Measurements from ENCODE around the gene CS. TPM values are rescaled to one million over a fixed set of nuclear protein-coding genes. Genes with fewer than 3 reads are reported as not detected.
"Not testable (repeated sequence)": the region's sequence is repeated elsewhere in the genome, so short reads cannot be mapped to it uniquely, and the experiment has no call there.

The CS gene
- total RNA-seq, 4 donors from 2014 or later = 126 to 175 (median 133) TPM

- Histone ChIP-seq H3K36me3 (peaks cover 11 to 27% (median 11%) of the 10 kb centered on the region in 3 donors), H3K9me3 (no peaks in the 10 kb centered on the region), H3K4me1 (peaks cover 7 to 18% (median 9%) of the 10 kb centered on the region in 3 donors), H3K27me3 (no peaks in the 10 kb centered on the region), H3K4me3 (no peak overlapping the region), H3K27ac (no peak overlapping the region)
- WGBS, 2 donors = 76 to 91% methylated on average over 7 of the region's 7 CpGs
- TF ChIP-seq CTCF (IDR thresholded peaks at IDR 0.05) (no peak), POLR2A (IDR thresholded peaks at IDR 0.05) (no peak)
- intact Hi-C loops (cut with DNase I) = no loop called here
- DNase-seq = no peak
Observed at GRCh38 chr12:56330936-56331490, 30.9 kb upstream of the CS start.

DNA sequence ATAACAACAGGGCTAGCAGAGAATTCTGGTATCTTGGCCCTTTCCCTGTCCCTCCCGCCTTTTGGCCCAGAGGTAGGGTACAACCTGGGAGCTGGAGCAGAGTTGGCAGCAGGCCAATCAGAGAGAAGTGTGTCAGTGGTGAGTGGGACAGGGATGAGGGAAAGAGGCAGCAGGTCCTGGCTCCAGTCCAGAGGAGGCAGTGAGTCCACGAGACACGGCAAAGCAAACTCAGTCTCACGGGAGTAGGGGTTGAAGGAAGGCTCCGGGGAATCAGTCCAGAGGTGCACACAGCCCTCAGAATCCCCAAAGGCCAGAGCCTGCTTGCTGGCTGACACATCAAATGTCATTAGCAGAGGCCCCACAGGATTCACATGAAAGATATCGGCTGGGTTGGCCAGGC, 26.4 kb upstream of the CS start:
- no peak for DNase-seq

GRCh38 chr12:56326126-56326525, 26.0 kb upstream of the CS start:
- no peaks in the 10 kb centered on the region for H3K9me3 ChIP-seq
- no peaks in the 10 kb centered on the region for H3K27me3 ChIP-seq
- TF ChIP-seq CTCF (IDR thresholded peaks at IDR 0.05) (no peak), POLR2A (IDR thresholded peaks at IDR 0.05) (no peak)
- no peaks in the 10 kb centered on the region for H3K4me1 ChIP-seq
- no peak for DNase-seq
- H3K4me3 ChIP-seq = no peak overlapping the region
- H3K27ac ChIP-seq = no peak overlapping the region
- 93 to 95% methylated on average over 6 to 8 of the region's 8 CpGs for WGBS, 2 donors
- intact Hi-C loops (cut with DNase I) = loop anchor here (10.0 kb wide), 1 partner anchor 129 kb away; the partner anchor contains the start of gene MIP
- H3K36me3 ChIP-seq = peaks cover 12 to 76% (median 35%) of the 10 kb centered on the region in 3 donors

More for the DNA sequence above, 26.4 kb upstream of the CS start:
- no peaks in the 10 kb centered on the region for H3K4me1 ChIP-seq
- intact Hi-C loops (cut with DNase I) = loop anchor here (10.0 kb wide), 1 partner anchor 128 kb away; the partner anchor contains the start of gene MIP
- 82 to 97% methylated on average over 4 to 6 of the region's 6 CpGs for WGBS, 2 donors
- H3K9me3 ChIP-seq = no peaks in the 10 kb centered on the region
- H3K27me3 ChIP-seq = no peaks in the 10 kb centered on the region
- TF ChIP-seq CTCF (IDR thresholded peaks at IDR 0.05) (no peak), POLR2A (IDR thresholded peaks at IDR 0.05) (no peak)
- H3K36me3 ChIP-seq = peaks cover 12 to 72% (median 35%) of the 10 kb centered on the region in 3 donors
- no peak overlapping the region for H3K4me3 ChIP-seq
- H3K27ac ChIP-seq = no peak overlapping the region

DNA sequence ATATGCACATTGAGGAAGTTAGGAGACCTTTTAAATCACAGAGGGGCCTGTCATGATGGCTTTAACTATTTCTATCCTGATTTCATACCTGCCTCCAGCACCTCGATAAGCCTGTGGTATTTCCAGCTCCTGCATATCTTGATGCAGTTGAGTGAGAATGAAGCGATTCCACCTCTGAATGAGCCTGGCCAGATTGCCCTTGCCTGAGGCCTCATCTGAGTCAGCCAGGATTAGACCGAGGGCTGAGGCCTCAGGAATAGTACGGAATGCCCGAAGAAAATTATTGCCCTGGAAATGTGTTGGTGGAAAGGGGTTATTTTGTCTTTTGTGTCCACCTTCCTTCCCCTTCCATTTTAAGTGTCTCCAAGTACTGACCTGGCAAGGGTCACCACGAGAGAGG, 24.1 kb upstream of the CS start:
- no peak overlapping the region for H3K4me3 ChIP-seq
- H3K4me1 ChIP-seq = no peaks in the 10 kb centered on the region
- TF ChIP-seq CTCF (IDR thresholded peaks at IDR 0.05) = no peak
- no peak for TF ChIP-seq POLR2A (IDR thresholded peaks at IDR 0.05)
- no peaks in the 10 kb centered on the region for H3K9me3 ChIP-seq
- WGBS, 2 donors = 81 to 91% methylated on average over 4 to 6 of the region's 6 CpGs
- peaks cover 12 to 95% (median 35%) of the 10 kb centered on the region in 3 donors for H3K36me3 ChIP-seq
- H3K27me3 ChIP-seq = no peaks in the 10 kb centered on the region
- H3K27ac ChIP-seq = no peak overlapping the region
- no peak for DNase-seq
- intact Hi-C loops (cut with DNase I) = loop anchor here (10.0 kb wide), 1 partner anchor 131 kb away; the partner anchor contains the start of gene MIP

DNA sequence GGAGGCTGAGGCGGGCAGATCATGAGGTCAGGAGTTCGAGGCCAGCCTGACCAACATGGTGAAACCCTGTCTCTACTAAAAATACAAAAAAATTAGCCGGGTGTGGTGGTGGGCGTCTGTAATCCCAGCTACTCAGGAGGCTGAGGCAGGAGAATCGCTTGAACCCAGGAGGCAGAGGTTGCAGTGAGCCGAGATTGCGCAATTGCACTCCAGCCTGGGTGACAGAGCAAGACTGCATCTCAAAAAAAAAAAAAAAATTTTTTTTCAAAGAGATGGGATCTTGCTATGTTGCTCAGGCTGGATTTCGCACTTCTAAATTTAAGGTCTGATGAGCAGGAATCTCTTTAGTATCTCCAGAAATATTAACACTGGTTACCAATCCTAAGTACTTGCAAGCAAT, 21.5 kb upstream of the CS start:
- not testable (repeated sequence) for H3K4me3 ChIP-seq, H3K4me1 ChIP-seq, H3K27ac ChIP-seq, H3K9me3 ChIP-seq, DNase-seq, H3K27me3 ChIP-seq
- H3K36me3 ChIP-seq = peaks cover 6 to 91% (median 29%) of the 10 kb centered on the region in 3 donors
- 85 to 86% methylated on average over 7 to 8 of the region's 8 CpGs for WGBS, 2 donors
- intact Hi-C loops (cut with DNase I) = loop anchor here (10.0 kb wide), 1 partner anchor 133 kb away; the partner anchor contains the start of gene MIP

Data from esophagus squamous epithelium (tissue), 5 donors.